ENCODE data around the gene AK3.
"Not testable (repeated sequence)": the region's sequence is repeated elsewhere in the genome, so short reads cannot be mapped to it uniquely, and the experiment has no call there.

The AK3 gene

DNA sequence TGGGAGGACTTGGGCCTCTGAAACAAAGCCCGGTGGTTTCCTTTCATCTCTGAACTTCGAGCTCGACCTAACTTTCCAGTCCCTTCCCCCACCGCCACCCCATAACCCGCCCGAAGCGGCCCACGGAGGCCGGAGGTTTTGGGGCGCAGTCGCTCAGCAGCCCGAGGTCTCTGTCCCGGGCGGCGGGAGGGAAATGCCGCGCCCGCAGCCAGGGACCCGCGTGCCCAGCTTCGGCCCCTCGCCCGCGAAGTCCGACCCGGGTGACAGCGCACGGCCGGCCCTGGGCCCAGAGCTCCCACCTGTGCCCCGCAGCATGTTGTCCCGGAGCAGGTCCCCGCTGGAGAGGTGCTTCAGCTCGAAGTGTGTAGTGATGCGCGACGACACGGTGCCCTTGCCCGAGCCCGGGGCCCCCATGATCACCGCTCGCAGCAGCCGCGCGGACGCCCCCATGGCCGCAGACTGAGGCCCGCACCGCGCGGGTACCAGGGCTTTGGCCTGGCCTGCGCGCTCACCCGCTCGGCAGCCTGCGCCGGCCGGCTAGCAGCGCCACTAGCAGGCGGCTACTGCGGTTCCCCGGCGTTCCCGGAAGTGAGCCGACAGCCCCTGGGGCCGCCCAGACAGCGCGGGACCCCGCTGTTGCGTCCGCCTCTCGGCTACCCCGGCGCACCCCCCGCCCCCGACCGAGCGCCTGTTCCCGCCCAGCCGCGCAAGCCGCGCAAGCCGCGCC lies at the start of gene AK3:
Gene AK3, minus strand, starts transcription at position 565 of the 727 bp plus-strand sequence. Its CDS starts 115 bp downstream, at position 450.
- peak; percentile 90 for DNase-seq (ENCODE audit: low spot score)

DNA sequence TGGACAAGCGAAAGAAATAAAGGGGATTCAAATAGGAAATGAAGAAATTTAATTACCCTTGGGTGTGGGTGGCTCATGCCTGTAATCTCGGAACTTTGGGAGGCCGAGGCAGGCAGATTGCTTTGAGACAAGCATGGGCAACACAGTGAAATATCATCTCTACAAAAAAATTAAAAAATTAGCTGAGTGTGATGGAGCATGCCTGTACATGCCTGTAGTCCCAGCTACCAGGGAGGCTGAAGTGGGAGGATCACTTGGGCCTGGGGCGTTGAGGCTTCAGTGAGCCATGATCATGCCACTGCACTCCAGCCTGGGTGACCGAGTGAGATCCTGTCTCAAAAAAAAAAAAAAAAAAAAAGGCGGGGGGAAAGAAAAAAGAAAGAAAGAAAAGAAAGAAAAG lies 47.7 kb upstream of the AK3 start:
- no peak for DNase-seq (ENCODE audit: low spot score)

DNA sequence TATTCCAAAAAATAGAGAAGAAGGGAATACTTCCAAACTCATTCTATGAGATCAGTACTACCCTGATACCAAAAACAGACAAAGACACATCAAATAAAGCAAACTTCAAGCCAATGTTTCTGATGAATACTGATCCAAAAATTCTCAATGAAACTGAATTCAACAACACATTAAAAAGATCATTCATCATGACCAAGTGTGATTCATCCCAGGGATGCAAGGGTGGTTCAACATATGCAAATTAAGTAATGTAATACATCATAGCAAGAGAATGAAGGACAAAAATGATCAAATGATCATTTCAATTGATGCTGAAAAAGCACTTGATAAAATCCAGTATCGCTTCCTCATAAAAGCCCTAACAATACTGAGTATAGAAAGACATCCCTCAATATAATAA lies 46.9 kb upstream of the AK3 start:
- no peak for DNase-seq (ENCODE audit: low spot score)

DNA sequence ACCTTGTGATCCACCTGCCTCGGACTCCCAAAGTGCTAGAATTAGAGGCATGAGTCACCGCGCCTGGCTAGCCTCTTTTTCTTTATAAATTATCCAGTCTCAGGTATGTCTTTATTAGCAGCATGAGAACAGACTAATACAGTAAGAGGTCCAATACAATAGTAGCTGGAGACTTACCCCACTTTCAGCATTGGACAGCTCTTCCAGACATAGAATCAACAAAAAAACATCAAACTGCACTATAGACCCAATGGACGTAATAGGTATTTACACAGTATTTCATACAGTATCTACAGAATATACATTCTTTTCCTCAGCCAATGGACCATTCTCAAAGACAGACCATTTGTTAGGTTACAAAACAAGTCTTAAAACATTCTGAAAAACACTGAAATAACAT lies 45.6 kb upstream of the AK3 start:
- DNase-seq (ENCODE audit: low spot score), result no peak

DNA sequence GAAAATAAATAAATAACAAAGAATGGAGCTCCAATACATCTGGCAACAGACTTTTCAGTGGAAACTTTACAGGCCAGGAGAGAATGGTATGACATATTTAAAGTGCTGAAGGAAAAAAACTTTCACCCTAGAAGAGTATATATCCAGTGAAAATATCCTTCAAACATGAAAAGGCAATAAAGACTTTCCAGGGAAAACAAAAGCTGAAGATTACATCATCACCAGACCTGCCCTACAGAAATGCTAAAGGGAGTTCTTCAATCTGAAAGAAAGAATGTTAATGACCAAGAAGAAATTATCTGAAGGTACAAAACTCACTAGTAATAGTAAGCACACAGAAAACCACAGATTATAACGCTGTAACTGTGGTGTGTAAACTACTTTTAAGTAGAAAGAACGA lies 43.4 kb upstream of the AK3 start:
- DNase-seq (ENCODE audit: low spot score), result no peak

DNA sequence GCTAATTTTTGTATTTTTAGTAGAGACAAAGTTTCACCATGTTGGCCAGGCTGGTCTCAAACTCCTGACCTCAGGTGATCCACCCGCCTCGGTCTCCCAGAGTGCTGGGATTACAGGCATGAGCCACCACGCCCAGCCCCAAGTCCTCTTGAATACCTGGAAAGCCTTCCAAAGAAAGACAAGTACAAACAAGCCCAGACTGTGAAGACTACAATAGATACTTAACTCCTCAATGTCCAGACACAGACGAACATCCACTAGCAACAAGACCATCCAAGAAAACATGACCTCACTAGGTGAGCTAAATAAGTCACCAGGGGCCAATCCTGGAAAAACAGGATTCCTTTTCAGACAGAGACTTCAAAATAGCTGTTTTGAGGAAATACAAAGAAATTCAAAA lies 42.2 kb upstream of the AK3 start:
- DNase-seq (ENCODE audit: low spot score), result not testable (repeated sequence)

DNA sequence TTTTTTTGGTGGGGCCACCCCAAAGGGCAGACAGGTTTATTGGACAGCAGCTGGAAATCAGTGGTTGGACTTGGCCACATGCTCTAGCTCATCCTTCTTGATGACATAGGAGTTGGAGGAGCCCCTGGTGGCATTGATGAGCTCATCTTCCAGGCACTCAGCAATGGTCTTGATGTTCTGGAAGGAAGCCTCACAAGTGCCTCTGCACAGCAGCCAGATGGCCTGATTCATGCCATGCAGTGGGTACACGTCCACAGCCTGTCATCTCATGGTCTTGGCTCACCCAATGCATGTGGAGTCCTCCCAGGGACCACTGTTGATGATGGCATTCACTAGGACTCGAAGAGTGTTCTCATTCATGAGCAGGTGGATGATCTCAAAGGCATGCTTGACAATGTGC lies 40.4 kb upstream of the AK3 start:
- no peak for DNase-seq (ENCODE audit: low spot score)

DNA sequence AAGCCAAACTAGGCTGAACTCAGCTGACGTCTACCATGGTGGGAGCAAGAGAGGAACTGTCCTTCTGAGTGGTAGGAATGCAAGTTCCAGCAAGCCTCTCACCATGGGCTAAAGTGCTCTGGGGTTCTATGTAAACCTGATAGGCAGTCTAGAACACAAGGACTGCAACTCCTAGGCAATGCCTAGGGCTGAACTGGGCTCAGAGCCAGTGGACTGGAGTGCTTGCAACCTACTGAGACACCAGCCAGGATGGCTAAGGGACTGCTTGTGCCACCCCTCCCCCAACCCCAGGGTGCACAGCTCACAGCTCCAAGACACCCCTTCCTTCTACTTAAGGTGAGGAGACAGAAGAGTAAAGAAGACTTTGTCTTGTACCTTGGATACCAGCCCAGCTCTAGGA lies 39.6 kb upstream of the AK3 start:
- no peak for DNase-seq (ENCODE audit: low spot score)

DNA sequence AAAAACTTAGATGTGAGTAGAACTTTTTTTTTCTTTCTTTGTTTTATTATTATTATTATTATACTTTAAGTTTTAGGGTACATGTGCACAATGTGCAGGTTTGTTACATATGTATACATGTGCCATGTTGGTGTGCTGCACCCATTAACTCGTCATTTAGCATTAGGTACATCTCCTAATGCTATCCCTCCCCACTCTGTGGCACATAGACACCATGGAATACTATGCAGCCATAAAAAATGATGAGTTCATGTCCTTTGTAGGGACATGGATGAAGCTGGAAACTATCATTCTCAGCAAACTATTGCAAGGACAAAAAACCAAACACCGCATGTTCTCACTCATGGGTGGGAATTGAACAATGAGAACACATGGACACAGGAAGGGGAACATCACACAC lies 34.0 kb upstream of the AK3 start:
- not testable (repeated sequence) for DNase-seq (ENCODE audit: low spot score)

DNA sequence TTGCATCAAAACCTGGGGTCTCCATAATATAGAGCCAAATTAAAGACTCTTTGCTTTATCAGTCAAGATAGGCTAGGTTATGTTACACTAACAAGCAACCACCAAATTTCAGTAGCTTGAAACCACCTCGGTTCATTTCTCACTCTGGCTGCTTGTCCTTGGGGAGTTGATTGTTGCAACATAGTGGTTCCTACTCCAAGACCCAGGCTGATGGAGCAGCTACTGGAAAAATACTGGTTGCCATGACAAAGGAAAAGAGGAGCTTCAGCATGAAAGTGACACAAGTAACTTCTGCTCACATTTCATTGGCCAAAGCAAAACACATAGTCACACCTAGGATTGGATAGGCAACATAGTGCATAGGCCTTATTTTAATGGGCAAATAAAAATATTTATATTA lies 33.2 kb upstream of the AK3 start:
- no peak for DNase-seq (ENCODE audit: low spot score)

DNA sequence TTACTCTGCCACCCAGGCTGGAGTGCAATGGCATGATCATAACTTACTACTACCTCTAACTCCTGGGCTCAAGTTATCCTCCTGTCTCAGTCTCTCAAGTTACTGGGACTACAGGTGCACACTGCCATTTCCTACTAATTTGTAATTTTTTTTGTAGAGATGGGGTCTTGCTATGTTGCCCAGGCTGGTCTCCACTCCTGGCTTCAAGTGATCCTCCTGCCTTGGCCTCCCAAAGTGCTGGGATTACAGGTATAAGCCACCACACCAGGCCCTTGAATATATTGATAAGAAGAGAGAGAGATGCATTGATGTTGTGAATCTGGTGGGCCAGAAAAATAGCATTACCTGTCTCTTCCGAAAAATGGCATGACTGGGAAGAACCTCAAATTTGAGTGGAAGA lies 30.8 kb upstream of the AK3 start:
- DNase-seq (ENCODE audit: low spot score), result no peak

DNA sequence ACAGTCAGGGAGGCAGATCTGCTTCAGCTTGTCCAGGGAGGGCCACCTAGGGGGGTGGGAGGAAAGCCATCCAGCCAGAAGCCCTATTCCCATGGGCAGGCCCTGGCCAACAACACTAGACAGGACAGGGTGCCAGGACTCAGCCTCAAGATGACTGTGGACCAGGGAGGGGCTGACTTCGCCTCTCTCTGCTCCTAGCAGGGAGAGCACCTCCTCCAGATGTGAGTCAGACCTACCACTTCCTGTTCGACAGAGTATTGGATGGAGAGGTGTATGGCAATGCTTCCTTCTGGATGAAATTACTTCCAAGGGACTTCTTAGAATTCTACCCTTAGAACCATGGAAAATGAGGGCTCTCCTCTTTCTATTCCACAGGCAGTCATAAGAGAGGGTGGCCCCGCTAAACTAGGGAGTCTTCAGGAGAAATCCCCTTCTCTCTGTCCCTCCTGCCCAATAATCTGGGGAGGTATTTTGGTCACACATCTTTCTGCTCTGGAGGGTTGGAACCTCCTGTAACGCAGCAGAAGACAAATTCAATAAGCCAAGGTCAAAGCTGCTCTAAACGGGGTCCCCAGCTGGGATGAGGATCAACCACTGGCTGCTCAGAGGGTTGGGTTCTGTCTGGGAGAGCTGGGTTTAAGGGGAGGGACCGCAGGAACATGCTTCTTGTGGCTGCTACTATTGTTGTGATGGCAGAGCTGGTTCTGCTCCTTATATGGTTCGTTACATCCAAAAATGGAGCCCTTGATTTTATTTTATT lies 28.5 kb upstream of the AK3 start:
- DNase-seq (ENCODE audit: low spot score), result no peak

DNA sequence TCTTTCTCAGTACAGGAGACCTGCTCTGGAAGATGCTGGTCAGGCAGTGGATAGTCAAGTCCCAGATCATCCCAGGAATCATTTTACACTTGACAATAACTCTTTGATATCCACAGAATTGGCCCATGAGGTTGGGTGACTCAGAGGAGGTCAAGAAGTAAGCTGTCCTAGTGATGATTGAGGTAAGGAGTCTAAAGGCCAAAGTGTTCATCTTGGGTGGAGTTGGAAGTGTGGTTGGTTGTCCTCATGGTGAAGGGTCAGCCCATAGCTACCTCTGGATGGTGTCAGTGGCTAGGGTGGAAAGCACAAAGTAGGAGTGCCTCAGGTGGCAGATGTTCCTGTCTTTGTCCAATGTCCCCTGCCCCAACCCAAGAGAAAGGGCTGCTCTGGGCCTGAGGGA lies 27.7 kb upstream of the AK3 start:
- DNase-seq (ENCODE audit: low spot score), result no peak

DNA sequence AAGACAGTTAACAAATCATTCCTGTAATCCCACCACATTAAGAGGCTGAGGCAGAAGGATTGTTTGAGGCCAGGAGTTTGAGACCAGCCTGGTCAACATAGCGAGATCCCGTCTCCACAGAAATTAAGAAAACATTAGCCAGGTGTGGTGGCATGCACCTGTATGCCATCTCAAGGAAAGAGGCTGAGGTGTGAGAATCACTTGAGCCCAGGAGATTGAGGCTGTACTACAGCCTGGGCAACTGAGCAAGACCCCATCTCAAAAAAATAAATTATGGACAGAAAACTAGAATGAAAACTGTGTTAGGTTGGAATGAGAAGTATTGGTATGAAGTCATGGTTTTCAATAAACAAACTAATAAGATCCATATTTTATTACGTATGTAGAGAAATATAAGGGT lies 23.0 kb upstream of the AK3 start:
- DNase-seq (ENCODE audit: low spot score), result no peak

DNA sequence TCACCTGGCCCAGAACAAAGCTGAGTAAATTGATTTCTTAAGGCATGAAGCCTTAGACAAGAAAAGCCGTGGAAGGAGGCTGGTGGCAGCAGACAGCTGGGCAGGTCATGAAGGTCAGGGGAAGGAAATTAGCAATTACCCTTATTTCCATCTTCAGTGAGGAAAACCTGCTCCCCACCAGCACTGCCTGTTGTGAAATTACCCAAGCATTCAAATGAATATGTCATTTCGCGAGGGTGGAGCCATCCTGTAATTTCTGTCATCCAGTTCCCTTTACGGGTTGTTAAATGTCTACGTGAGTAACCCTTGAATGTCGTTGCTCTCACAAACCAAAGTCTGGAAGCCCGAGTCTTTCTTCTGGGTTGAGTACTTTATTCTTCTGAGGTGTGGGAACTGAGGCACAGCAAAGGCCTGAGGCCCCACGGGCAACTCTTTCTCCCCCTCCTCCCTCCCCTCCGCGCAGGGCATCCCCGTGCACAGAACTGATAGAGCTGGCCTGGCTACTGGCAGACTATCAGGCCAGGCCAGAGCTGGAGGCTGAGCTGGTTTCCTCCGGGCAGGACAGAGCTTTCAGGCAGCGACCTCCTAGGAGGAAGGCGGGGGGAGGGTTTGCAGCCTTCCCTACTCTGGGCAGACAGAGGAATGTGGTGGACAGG lies 22.0 kb upstream of the AK3 start:
- DNase-seq (ENCODE audit: low spot score), result peak; percentile 82

DNA sequence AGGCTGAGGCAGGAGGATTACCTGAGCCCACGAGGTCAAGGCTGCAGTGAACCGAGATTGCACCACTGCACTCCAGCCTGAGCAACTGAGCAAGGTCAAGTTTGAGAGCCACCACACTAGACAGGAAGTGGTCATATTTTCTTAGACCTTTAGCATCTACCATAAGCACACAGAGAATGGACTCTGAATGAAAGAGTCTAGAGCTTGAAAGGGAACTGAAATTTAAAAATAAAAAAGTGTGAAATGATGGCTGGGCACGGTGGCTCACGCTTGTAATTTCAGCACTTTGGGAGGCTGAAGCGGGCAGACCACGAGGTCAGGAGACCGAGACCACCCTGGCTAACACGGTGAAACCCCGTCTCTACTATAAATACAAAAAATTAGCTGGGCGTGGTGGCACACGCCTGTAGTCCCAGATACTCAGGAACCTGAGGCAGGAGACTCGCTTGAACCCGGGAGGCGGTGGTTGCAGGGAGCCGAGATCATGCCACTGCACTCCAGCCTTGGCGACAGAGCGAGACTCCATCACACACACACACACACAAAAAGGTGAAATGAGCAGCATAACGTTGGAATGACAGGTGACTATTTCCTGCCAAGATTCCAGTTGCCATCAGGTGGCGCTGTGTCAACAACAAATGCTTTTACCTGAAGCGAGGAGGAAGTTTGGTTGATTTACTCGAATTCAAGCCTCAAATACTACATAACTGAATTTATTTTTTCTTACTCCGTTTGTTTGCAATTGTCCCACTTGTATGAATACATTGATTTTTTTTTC lies 21.3 kb upstream of the AK3 start:
- peak; percentile 64 for DNase-seq (ENCODE audit: low spot score)

DNA sequence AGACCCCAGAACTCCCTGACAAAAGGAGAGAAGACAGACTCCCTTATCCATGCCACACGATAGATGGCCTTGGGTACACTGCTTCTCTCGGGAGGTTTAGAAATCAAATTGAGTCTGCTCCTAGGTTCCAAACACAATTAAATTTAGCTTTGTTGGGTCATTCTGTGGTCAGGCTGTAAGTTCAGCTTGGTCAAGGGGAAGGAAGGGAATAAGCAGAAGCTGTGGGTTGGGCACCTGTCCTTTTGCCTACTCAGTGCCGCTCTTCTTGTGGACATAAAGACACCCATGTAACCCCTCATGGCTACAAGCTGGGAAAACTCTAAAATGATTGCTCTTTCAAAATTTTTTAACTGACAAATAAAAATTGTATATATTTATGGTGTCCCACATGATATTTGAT lies 19.1 kb upstream of the AK3 start:
- DNase-seq (ENCODE audit: low spot score), result no peak

DNA sequence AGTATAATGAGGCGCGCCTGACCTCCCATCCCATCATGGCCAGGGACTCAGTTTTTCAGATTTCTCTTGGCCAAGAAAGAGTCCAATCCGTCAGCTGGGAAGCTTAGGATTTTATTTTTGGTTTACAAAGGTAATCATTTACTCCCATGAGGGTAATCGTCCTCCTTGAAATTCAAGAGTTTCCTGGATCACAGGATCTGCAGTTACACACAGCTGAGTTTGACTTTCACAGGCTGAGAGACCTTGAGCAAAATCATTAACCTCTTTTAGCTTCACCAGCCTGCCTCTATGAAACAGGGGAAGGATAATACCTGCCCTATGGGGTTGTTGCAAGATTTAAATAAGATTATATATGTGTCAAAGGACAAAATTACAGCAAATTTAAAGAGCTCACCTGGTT lies 15.4 kb upstream of the AK3 start:
- DNase-seq (ENCODE audit: low spot score), result no peak

DNA sequence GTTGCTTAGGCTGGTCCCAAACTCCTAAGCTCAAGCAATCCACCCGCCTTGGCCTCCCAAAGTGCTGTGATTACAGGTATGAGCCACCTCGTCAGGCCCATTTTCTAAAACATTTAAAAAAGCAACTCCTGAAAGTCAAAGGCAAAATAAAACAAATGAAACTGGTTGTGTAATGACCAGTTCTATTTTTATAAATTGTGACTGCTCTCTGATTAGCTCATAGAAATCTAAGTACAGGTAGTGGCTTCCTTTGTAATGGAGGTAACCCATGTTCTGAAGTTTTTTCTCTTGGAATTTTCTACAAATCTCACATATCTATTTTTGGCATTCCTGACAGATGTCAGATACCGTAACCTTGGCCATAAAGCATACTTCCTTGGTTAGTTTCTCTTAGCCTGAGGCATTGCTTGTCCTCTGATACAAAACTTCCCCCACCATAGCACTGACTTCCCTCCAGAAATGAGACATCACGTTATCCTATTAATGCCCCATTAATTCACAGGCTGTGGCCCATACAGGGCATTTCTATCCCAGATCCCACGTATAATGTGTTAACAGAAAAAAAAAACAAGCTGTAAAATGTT lies 14.1 kb upstream of the AK3 start:
- DNase-seq (ENCODE audit: low spot score), result no peak

DNA sequence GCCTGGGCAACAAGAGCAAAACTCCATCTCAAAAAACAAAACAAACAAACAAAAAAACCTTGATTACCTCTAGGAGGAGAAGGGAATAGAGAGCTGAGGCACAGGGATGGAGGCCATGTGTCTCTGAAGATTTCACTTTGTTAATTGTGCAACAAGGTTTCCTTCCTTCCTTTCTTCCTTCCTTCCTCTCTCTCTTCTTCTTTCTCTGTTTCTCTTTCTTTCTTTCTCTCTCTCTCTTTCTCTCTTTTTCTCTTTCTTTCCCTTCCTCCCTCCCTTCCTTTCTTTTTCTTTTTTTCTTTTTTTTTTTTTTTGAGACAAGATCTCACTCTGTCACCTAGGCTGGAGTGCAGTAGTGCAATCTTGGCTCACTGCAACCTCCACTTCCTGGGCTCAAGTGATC lies 13.5 kb upstream of the AK3 start:
- DNase-seq (ENCODE audit: low spot score), result not testable (repeated sequence)

DNA sequence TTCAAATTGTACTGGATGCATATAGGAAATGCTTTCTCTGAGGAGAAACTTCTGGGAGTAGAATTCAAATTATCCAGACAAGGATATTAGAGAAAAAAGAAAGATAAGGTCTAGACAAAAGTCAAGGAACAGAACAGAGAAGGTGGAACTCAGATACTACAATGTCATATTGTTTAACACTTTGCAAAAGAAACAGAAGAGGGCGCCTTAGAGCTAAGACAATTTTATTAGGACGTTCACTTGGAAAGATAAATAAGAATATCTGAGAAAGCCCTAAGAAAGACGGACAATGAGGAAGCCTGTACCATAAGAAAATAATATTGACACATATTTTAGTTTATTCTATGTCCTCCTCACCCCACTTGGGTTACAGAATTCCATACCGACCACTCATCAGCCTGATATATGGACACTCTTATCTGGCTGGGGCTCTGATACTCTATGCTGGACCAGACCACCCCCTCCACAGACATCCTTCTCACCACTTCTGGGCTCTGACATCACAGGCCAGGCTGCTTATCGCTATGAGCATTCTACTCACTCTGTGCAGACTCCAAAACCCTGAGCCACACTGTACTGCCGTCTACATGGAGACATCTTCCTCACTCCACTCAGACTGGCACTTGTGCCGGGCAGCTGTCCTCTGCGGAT lies 9.1 kb upstream of the AK3 start:
- DNase-seq (ENCODE audit: low spot score), result no peak

DNA sequence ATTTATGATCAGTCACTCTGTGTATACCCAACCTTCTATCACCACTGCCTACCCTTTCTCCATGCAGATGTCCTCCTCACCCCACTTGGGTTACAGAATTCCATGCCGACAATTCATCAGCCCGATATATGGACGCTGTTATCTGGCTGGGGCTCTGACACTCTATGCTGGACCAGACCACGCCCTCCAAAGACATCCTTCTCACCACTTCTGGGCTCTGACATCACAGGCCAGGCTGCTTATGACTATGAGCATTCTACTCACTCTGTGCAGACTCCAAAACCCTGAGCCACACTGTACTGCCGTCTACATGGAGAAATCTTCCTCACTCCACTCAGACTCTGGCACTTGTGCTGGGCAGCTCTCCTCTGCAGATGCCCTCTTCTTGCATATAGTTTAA lies 7.6 kb upstream of the AK3 start:
- no peak for DNase-seq (ENCODE audit: low spot score)
